Measurements from ENCODE around the gene UBE4B.

DNA sequence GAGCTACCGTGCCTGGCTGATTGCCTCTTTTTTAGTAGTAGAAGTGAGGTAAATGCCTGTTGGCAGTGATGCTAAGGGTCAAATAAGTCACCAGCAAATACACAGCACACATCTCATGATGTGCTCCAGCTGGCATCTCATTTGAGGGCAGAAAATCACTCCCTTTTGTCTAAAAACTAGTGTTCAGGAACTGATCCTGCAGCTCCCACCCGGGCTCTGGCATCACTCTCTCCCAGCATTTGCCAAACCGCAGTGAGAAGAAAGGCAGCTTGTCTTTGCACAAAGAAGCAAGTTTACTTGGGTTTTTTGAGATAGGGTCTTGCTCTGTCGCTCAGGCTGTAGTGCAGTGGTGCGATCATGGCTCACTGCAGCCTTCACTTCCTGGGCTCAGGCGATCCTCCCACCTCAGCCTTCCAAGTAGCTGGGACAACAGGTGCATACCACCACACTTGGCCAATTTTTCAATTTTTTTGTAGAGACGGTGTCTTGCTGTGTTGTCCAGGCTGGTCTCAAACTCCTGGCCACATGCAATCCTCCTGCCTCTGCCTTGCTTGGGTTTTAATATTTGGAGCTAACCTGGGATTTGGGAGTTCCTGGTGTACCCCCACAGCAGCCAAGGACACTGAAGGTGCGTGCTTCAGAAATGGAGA is 31.6 kb upstream of the UBE4B start:
- TF ChIP-seq, protein P1, sequence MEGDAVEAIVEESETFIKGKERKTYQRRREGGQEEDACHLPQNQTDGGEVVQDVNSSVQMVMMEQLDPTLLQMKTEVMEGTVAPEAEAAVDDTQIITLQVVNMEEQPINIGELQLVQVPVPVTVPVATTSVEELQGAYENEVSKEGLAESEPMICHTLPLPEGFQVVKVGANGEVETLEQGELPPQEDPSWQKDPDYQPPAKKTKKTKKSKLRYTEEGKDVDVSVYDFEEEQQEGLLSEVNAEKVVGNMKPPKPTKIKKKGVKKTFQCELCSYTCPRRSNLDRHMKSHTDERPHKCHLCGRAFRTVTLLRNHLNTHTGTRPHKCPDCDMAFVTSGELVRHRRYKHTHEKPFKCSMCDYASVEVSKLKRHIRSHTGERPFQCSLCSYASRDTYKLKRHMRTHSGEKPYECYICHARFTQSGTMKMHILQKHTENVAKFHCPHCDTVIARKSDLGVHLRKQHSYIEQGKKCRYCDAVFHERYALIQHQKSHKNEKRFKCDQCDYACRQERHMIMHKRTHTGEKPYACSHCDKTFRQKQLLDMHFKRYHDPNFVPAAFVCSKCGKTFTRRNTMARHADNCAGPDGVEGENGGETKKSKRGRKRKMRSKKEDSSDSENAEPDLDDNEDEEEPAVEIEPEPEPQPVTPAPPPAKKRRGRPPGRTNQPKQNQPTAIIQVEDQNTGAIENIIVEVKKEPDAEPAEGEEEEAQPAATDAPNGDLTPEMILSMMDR (CRISPR knock-in tag; IDR thresholded peaks at IDR 0.05), result no peak
- TF ChIP-seq, protein P2, sequence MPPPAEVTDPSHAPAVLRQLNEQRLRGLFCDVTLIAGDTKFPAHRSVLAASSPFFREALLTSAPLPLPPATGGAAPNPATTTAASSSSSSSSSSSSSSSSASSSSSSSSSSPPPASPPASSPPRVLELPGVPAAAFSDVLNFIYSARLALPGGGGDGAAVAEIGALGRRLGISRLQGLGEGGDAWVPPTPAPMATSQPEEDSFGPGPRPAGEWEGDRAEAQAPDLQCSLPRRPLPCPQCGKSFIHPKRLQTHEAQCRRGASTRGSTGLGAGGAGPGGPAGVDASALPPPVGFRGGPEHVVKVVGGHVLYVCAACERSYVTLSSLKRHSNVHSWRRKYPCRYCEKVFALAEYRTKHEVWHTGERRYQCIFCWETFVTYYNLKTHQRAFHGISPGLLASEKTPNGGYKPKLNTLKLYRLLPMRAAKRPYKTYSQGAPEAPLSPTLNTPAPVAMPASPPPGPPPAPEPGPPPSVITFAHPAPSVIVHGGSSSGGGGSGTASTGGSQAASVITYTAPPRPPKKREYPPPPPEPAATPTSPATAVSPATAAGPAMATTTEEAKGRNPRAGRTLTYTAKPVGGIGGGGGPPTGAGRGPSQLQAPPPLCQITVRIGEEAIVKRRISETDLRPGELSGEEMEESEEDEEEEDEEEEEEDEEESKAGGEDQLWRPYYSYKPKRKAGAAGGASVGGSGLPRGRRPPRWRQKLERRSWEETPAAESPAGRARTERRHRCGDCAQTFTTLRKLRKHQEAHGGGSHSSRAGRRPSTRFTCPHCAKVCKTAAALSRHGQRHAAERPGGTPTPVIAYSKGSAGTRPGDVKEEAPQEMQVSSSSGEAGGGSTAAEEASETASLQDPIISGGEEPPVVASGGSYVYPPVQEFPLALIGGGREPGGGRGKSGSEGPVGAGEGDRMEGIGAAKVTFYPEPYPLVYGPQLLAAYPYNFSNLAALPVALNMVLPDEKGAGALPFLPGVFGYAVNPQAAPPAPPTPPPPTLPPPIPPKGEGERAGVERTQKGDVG (CRISPR knock-in tag; IDR thresholded peaks at IDR 0.05; ENCODE audit: borderline replicate concordance), result no peak
- TF ChIP-seq NR2C2 (CRISPR knock-in tag; IDR thresholded peaks at IDR 0.05; ENCODE audit: borderline replicate concordance) (no peak), HNRNPUL1 (IDR thresholded peaks at IDR 0.05; ENCODE audit: low read depth, low read length) (no peak), RFX1 (IDR thresholded peaks at IDR 0.05) (no peak), MYNN (CRISPR knock-in tag; IDR thresholded peaks at IDR 0.05; ENCODE audit: low read depth) (no peak), ZSCAN20 (CRISPR knock-in tag; IDR thresholded peaks at IDR 0.05; ENCODE audit: borderline replicate concordance) (no peak)
- TF ChIP-seq, protein P3, sequence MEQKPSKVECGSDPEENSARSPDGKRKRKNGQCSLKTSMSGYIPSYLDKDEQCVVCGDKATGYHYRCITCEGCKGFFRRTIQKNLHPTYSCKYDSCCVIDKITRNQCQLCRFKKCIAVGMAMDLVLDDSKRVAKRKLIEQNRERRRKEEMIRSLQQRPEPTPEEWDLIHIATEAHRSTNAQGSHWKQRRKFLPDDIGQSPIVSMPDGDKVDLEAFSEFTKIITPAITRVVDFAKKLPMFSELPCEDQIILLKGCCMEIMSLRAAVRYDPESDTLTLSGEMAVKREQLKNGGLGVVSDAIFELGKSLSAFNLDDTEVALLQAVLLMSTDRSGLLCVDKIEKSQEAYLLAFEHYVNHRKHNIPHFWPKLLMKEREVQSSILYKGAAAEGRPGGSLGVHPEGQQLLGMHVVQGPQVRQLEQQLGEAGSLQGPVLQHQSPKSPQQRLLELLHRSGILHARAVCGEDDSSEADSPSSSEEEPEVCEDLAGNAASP (CRISPR knock-in tag; IDR thresholded peaks at IDR 0.05; ENCODE audit: borderline replicate concordance), result no peak

Data from HepG2 (cell line).